Activated T-helper 17 cell treated with anti-CD3 and anti-CD28 coated beads, Interleukin-2, amount 50 U/mL, for 72 hours (primary cell): ENCODE measurements around the gene TP63. TPM values are rescaled to one million over a fixed set of nuclear protein-coding genes. Genes with fewer than 3 reads are reported as not detected.
"Not testable (repeated sequence)": the region's sequence is repeated elsewhere in the genome, so short reads cannot be mapped to it uniquely, and the experiment has no call there.

Source experiments
- ATAC-seq: fragments of 150-1000 bp; cut with Tn5 transposase; replicated peaks from 2 replicates; pipeline ENCODE4 v1.10.0; 2021; ENCODE audit warnings: mild to moderate bottlenecking, moderate library complexity
- H3K27ac Mint-ChIP-seq: one replicate; pipeline ENCODE4 v1.8.0; 2022; ENCODE audit warnings: mixed read lengths
- H3K27me3 Mint-ChIP-seq: one replicate; pipeline ENCODE4 v1.8.0; 2022; ENCODE audit warnings: mixed read lengths
- H3K36me3 Mint-ChIP-seq: one replicate; pipeline ENCODE4 v1.8.0; 2022; ENCODE audit warnings: low read depth, mild to moderate bottlenecking, mixed read lengths
- H3K4me1 Mint-ChIP-seq: one replicate; pipeline ENCODE4 v1.8.0; 2022; ENCODE audit warnings: mixed read lengths
- H3K4me3 Mint-ChIP-seq: one replicate; pipeline ENCODE4 v1.8.0; 2022; ENCODE audit warnings: mild to moderate bottlenecking, mixed read lengths
- H3K9me3 Mint-ChIP-seq: one replicate; pipeline ENCODE4 v1.8.0; 2022; ENCODE audit warnings: mixed read lengths
- total RNA-seq, 2 donors: library from RNA; stranded (reverse); gene quantifications; one replicate each; pipeline ENCODE4 v1.2.3, GENCODE V29; 2022

Gene TP63
- total RNA-seq, 2 donors from 2014 or later: 0.76 to 0.98 TPM

DNA sequence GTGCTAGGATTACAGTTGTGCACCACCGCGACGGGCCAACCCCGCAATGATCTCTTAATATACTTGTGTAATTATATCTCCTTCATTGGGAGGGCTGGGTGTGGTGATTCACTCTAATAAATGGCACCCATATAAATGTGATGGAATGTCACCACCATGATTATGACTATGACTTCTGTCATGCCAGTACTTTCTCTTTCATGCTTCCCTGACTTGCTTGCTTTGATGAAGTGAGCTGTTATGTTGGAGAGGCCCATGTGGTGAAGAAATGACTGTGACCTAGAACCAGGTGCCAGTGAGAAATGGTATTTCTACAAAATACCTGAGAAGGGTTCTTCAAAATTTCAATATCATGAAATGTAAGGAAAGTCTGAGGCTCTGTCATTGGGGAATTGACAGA lies 24.4 kb upstream of the TP63 start:
- Mint-ChIP-seq H3K36me3 (no peaks in the 10 kb centered on the region), H3K4me1 (no peaks in the 10 kb centered on the region), H3K27me3 (no peaks in the 10 kb centered on the region), H3K9me3 (peaks cover 6% of the 10 kb centered on the region), H3K4me3 (no peak overlapping the region), H3K27ac (no peak overlapping the region)
- ATAC-seq: peak; percentile 39

DNA sequence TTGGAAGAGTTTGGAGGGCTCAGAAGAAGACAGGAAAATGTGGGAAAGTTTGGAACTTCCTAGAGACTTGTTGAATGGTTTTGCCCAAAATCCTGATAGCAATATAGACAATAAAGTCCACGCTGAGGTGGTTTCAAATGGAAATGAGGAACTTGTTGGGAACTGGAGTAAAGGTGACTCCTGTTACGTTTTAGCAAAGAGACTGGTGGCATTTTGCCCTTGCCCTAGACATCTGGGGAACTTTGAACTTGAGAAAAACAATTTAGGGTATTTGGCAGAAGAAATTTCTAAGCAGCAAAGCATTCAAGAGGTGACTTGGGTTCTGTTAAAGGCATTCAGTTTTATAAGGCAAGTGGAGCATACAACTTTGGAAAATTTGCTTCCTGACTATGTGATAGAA lies 18.5 kb upstream of the TP63 start:
- not testable (repeated sequence) for ATAC-seq, H3K4me1 Mint-ChIP-seq, H3K9me3 Mint-ChIP-seq, H3K36me3 Mint-ChIP-seq, H3K27ac Mint-ChIP-seq, H3K27me3 Mint-ChIP-seq, H3K4me3 Mint-ChIP-seq

DNA sequence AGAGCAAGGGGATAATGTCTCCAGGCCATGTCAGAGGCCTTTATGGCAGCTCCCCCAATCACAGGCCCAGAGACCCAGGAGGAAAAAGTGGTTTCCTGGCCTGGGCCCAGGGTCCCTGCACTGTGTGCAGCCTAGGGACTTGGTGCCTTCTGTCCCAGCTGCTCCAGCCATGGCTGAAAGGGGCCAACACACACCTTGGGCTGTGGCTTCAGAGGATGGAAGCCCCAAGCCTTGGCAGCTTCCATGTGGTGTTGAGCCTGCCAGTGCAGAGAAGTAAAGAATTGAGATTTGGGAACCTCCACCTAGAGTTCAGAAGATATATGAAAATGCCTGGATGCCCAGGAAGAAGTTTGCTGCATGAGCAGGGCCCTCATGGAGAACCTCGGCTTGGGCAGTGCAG lies 18.1 kb upstream of the TP63 start:
- H3K4me1 Mint-ChIP-seq: no peaks in the 10 kb centered on the region
- H3K27me3 Mint-ChIP-seq: no peaks in the 10 kb centered on the region
- ATAC-seq: no peak
- H3K27ac Mint-ChIP-seq: no peak overlapping the region
- H3K36me3 Mint-ChIP-seq: no peaks in the 10 kb centered on the region
- peaks cover 4% of the 10 kb centered on the region for H3K9me3 Mint-ChIP-seq
- H3K4me3 Mint-ChIP-seq: no peak overlapping the region

DNA sequence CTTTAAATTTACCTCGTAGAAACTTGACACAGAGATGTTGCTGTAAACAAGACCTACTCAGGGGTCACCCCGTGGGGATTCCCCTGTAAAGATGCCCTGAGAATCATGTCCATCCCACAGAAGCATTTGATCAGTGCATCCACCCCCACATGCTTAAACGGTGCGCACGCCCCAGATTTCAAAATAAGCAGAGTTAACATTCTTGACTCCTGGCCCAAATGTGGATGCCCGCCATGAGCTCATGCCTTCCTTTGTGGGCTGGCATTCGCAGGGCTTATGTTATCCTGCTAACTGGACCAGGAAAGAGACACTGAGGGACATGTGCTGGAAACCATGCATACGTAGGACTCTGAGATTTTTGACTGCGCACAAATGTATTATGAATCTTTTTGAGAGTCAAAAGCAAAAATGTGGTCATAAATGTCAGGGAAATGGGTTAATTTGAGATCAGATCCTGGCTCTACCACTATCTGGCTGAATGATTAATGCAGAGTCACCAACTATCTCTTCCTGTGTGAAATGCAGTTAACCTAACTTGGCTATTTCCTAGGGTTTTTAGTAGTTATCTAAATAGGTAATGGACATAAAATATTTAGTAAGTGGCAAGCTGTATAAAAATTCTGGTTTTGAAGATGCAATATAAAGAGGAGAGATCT lies 9.1 kb upstream of the TP63 start:
- peak overlapping the region; percentile 68 for H3K27ac Mint-ChIP-seq
- peaks cover 4% of the 10 kb centered on the region for H3K27me3 Mint-ChIP-seq
- no peaks in the 10 kb centered on the region for H3K36me3 Mint-ChIP-seq
- peaks cover 3% of the 10 kb centered on the region for H3K9me3 Mint-ChIP-seq
- H3K4me3 Mint-ChIP-seq: no peak overlapping the region
- peak; percentile 79 for ATAC-seq
- H3K4me1 Mint-ChIP-seq: peaks cover 4% of the 10 kb centered on the region

DNA sequence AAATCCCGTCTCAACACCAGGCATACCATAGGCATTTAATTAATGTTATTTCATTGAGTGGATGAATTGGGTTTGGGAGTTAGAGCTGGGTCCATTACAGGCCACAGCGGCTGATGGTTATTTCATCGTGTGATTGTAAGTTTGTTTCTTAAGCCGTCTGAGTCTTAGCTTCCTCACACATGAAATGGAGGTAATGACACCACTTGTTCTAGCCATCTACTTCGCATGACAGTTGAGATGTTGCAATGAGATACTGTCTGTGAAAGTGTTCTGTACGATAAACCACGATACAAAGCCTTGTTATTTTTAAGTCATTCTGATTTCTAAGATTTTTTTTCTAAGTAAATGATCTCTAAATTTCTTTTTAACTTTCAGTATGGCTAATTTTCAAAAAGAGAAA lies 8.6 kb upstream of the TP63 start:
- H3K4me1 Mint-ChIP-seq: peaks cover 4% of the 10 kb centered on the region
- H3K9me3 Mint-ChIP-seq: peaks cover 3% of the 10 kb centered on the region
- no peaks in the 10 kb centered on the region for H3K36me3 Mint-ChIP-seq
- ATAC-seq: no peak
- H3K27me3 Mint-ChIP-seq: peaks cover 4% of the 10 kb centered on the region
- H3K4me3 Mint-ChIP-seq: no peak overlapping the region
- H3K27ac Mint-ChIP-seq: peak overlapping the region; percentile 68

DNA sequence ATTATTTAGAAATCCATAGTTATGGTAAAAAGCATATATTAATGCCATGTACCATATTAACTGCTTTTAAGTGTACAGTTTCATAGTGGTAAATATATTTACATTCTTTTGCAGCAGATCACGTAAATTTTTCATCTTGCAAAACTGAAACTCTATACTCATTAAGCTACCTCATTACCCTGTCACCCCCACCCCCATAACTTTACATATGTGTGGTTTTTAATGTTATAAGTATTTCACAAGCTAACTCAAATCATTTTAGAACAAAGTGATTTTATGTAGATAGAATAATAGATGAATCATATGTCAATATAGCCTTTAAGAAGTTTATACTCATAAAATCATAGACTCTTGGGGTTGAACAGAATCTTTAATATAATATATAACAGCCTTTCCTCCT lies 7.1 kb upstream of the TP63 start:
- Mint-ChIP-seq H3K27ac (no peak overlapping the region), H3K4me3 (no peak overlapping the region), H3K4me1 (peaks cover 4% of the 10 kb centered on the region), H3K36me3 (no peaks in the 10 kb centered on the region), H3K27me3 (peaks cover 4% of the 10 kb centered on the region), H3K9me3 (peaks cover 3% of the 10 kb centered on the region)
- ATAC-seq: peak; percentile 37

DNA sequence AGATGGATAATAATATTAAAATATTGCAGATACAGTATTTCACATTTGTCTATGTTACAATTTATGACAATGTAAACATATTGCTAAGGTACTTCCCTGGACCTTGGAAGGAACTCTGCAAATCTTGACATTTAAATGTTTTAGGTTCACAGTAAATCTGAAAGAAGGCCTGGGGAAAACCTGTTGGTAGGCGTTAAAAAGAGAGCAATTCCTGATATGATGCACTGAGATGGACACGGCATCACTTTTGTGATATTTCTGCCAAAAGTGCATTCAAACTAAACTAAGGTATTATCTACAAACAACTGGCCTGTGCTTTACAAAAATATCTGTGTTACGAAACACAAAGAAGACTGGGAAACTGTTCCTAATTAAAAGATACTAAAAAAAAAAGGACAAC lies 6.1 kb upstream of the TP63 start:
- Mint-ChIP-seq H3K27me3 (no peaks in the 10 kb centered on the region), H3K4me1 (peaks cover 5% of the 10 kb centered on the region), H3K9me3 (no peaks in the 10 kb centered on the region), H3K36me3 (no peaks in the 10 kb centered on the region), H3K4me3 (no peak overlapping the region), H3K27ac (no peak overlapping the region)
- no peak for ATAC-seq

DNA sequence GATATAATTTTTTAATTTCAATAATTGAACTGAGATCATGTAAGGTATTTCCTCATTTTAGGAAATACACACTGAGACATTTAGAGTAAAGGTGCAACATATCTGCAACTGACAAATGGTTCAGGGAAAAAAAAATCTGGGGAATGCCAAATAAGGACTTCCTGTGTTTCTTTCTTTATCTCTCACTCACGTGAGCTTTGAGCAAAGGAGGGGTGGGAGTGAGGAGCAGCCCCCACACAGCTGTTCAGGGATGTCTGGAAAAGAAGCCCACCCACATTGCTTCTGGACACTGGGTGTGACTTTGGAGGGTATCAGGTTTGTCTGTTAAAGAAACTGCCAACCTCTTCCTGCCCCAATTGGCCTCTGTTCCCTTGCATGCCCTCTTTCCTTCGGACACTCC lies 5.6 kb upstream of the TP63 start:
- no peak for ATAC-seq
- Mint-ChIP-seq H3K36me3 (no peaks in the 10 kb centered on the region), H3K27me3 (no peaks in the 10 kb centered on the region), H3K4me3 (no peak overlapping the region), H3K27ac (no peak overlapping the region), H3K9me3 (no peaks in the 10 kb centered on the region), H3K4me1 (peaks cover 10% of the 10 kb centered on the region)

DNA sequence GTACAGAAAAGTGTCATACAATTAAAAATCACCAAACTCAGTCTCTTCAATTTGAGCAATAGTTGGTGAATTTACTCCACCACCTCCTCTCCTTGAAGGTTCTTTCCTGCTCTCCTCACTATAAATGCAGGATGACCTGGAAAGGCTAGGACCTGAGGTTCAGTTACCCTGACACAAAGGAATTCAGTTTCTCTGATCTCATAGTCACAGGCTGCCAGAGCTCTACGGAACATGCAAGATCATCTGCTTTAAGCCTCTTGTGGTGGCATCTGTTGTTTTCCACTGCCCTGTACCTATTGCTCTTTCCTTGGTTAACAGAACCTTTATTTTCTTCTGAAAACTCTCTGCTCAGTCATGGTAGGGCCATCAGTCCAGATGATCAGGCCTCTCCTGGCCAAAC lies 4.9 kb upstream of the TP63 start:
- Mint-ChIP-seq H3K27me3 (no peaks in the 10 kb centered on the region), H3K9me3 (no peaks in the 10 kb centered on the region), H3K4me1 (peaks cover 16% of the 10 kb centered on the region), H3K4me3 (no peak overlapping the region), H3K36me3 (no peaks in the 10 kb centered on the region), H3K27ac (no peak overlapping the region)
- no peak for ATAC-seq

DNA sequence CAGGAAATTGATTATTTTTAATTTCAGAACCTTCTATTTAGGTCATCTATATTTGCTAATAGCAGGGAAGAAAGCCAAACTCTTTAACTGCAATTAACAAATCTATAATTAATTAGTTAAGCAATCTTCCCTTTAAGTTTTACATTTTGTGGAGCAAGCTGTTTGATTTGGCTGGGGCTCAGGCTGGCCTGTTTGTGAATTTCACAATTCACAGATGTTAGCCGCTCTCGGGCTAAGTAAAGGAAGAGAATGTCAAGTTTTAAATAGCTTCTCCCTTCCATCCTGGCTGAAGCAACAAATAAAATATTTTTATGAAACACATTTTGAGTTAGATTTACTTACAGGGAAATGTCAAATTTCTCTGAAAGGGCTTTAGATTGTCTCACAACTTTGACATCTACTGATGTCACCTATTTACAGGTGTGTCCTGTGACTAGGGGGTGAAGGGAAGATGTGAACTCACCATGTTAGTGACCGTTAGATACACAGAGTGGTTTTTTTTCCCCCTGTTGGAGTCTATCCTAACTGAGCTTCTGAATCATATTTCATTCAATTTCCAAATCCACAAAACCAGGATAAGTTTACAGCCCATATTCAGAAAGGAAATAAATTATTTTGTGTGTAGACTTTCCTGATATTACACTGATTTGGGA lies 1.3 kb upstream of the TP63 start:
- no peaks in the 10 kb centered on the region for H3K27me3 Mint-ChIP-seq
- H3K9me3 Mint-ChIP-seq: no peaks in the 10 kb centered on the region
- H3K36me3 Mint-ChIP-seq: no peaks in the 10 kb centered on the region
- peak overlapping the region; percentile 58 for H3K4me3 Mint-ChIP-seq
- H3K4me1 Mint-ChIP-seq: peaks cover 11% of the 10 kb centered on the region
- peak overlapping the region; percentile 67 for H3K27ac Mint-ChIP-seq
- ATAC-seq: peak; percentile 29

DNA sequence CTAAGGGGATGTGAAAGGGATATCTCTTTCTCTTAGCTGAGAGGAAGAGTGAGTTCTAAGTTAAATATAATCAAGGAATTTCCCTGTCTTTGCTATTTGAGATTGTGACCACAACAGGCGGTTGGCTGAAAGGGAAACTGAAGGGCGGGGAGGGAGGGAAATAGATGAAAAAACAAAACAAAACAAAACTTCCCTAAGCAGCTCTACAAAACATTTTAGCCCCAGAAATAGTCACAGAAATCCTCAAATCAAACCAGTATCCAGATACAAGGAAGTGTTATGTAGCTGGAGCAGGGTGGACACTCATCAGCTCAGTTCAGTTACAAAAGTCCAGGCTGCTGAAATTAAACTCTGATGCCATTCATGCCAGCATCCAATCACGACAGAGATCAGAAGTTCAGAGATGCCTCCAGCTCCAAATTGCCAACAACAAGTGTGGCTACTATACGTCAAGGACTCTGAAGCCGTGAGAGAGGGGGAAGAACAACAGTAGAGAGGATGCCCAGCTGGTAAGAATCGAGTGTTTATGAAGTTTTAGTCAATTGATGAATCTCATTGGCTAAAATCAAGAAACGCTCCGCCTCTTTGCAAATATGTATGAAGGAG lies 319 bp upstream of the TP63 start:
- H3K4me1 Mint-ChIP-seq: peaks cover 11% of the 10 kb centered on the region
- no peaks in the 10 kb centered on the region for H3K27me3 Mint-ChIP-seq
- H3K36me3 Mint-ChIP-seq: no peaks in the 10 kb centered on the region
- ATAC-seq: peak; percentile 52
- peak overlapping the region; percentile 58 for H3K4me3 Mint-ChIP-seq
- peak overlapping the region; percentile 44 for H3K27ac Mint-ChIP-seq
- no peaks in the 10 kb centered on the region for H3K9me3 Mint-ChIP-seq

DNA sequence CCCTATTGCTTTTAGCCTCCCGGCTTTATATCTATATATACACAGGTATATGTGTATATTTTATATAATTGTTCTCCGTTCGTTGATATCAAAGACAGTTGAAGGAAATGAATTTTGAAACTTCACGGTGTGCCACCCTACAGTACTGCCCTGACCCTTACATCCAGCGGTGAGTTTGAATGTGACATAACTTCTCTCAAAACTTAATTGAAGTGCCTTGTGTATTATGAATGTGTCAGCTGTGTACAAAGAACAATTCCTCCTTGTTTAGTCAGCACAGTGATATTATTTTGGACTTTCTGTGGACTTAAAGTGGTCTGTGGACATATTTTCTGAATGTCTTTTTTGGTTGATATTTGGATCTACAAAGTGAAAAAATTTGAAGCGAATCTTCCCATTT lies 220 bp downstream of the TP63 start:
- ATAC-seq: no peak
- Mint-ChIP-seq H3K4me3 (peak overlapping the region; percentile 58), H3K27me3 (no peaks in the 10 kb centered on the region), H3K36me3 (no peaks in the 10 kb centered on the region), H3K9me3 (no peaks in the 10 kb centered on the region), H3K27ac (no peak overlapping the region), H3K4me1 (peaks cover 11% of the 10 kb centered on the region)

DNA sequence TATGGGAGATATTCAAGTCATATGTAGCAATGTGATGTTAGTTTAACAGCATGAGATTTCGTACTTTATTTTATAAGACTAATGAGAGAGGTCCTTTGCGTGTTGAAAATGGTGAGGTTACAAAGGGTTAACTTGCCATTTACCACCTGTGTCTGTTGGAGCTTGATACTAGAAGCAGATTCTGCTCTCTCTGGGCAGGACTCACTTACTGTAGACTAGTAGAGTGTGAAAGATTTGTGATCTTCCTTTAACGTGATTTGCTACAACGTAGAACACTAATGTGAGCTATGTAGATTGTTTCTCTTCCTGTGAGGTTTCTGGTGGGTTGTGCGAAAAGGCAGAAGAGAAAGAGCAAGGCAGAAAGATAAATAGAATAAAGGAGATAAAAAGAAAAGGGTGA lies 1.1 kb downstream of the TP63 start:
- Mint-ChIP-seq H3K36me3 (no peaks in the 10 kb centered on the region), H3K27me3 (no peaks in the 10 kb centered on the region), H3K4me3 (no peak overlapping the region), H3K9me3 (no peaks in the 10 kb centered on the region), H3K4me1 (peaks cover 11% of the 10 kb centered on the region), H3K27ac (no peak overlapping the region)
- ATAC-seq: no peak

DNA sequence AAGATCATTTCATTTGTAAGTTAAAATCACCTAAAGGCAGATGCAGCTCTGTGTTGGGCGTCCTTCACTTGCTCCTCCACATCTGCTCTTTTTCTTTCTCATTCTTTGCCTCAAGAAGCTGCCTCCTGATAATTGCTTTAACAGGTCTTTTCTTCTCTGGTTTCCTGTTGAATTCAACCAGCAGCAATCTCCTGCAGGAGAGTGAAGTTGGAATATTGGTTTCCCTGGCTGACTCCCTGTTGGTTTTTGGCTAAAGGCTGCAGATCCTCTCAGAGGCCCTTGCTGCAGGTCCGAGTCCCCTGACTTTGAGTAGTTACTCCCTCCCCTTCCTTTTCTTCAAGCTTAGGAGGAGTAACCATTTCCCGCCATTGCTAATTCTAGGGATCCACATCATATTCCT lies 4.2 kb downstream of the TP63 start:
- peaks cover 8% of the 10 kb centered on the region for H3K4me1 Mint-ChIP-seq
- no peaks in the 10 kb centered on the region for H3K9me3 Mint-ChIP-seq
- no peak for ATAC-seq
- H3K27ac Mint-ChIP-seq: no peak overlapping the region
- H3K36me3 Mint-ChIP-seq: no peaks in the 10 kb centered on the region
- H3K4me3 Mint-ChIP-seq: no peak overlapping the region
- H3K27me3 Mint-ChIP-seq: no peaks in the 10 kb centered on the region

DNA sequence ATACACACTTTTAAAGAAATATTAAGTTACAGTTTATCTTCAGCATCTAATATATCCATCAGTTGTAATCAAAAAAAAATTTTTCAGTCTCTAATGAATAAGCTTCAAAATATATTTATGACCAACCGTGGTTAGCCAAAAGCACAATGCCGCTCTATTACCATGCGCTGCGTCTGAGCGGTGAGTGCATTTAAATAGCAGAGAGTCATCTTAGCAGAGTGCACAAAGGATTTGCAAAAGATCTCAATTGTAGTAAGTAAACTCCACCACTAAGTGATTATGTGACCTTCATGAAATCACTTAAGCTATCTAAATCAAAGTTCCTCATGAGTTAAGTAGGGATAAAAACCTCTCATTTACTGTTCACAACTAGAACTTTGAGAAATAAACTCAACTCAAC lies 4.9 kb downstream of the TP63 start:
- H3K4me1 Mint-ChIP-seq: peaks cover under 1% of the 10 kb centered on the region
- no peaks in the 10 kb centered on the region for H3K9me3 Mint-ChIP-seq
- H3K27me3 Mint-ChIP-seq: no peaks in the 10 kb centered on the region
- H3K36me3 Mint-ChIP-seq: no peaks in the 10 kb centered on the region
- H3K4me3 Mint-ChIP-seq: no peak overlapping the region
- no peak for ATAC-seq
- H3K27ac Mint-ChIP-seq: no peak overlapping the region
